ENCODE measurements around the gene MGMT. TPM values are rescaled to one million over a fixed set of nuclear protein-coding genes. Genes with fewer than 3 reads are reported as not detected.

The MGMT gene
- polyA plus RNA-seq, 3 donors, result 9.5 to 23.5 (median 17.5) TPM

- H2AFZ ChIP-seq (ENCODE audit: insufficient read depth, low read depth, low read length, poor library complexity, severe bottlenecking), result no peak overlapping the region
- H3K9me3 ChIP-seq (replicated peaks in 1 of 2; ENCODE audit: control insufficient read depth in 1 of 2, insufficient read depth in 1 of 2, low read length in 2 of 2), result peaks cover 0 to 16% of the 10 kb centered on the region in 2 donors
- H3K27ac ChIP-seq (ENCODE audit: low read depth in 1 of 2, low read length in 2 of 2), result no peak overlapping the region
- 77% methylated on average over 3 of the region's 4 CpGs for WGBS (ENCODE audit: insufficient coverage)
- TF ChIP-seq CTCF (IDR thresholded peaks at IDR 0.05), result no peak
- Mint-ChIP-seq H3K36me3 (peaks cover 0 to 7% of the 10 kb centered on the region in 2 donors), H3K4me1 (no peaks in the 10 kb centered on the region), H3K27me3 (ENCODE audit: low read depth in 3 of 3) (peaks cover 0 to 1% (median 0%) of the 10 kb centered on the region in 3 donors), H3K27ac (no peak overlapping the region), H3K4me3 (no peak overlapping the region), H3K9me3 (peaks cover 3 to 20% (median 11%) of the 10 kb centered on the region in 7 donors)
- H3K36me3 ChIP-seq (replicated peaks in 1 of 2; ENCODE audit: control insufficient read depth in 1 of 2, insufficient read depth in 2 of 2, low read length in 2 of 2), result no peaks in the 10 kb centered on the region
- DNase-seq, result no peak
- no peaks in the 10 kb centered on the region for H3K27me3 ChIP-seq (ENCODE audit: control insufficient read depth in 2 of 2, insufficient read depth in 2 of 2, low read length in 2 of 2)
- no peaks in the 10 kb centered on the region for H3K79me2 ChIP-seq (ENCODE audit: insufficient read depth, low read length)
- no peaks in the 10 kb centered on the region for H3K4me1 ChIP-seq (ENCODE audit: control insufficient read depth in 1 of 2, insufficient read depth in 2 of 2, low read length in 2 of 2)
- no peak overlapping the region for H3K4me3 ChIP-seq (replicated peaks in 1 of 3; ENCODE audit: low read depth in 2 of 3, low read length in 3 of 3)
- H3K9ac ChIP-seq (ENCODE audit: insufficient read depth, low read length, poor library complexity, severe bottlenecking), result no peak overlapping the region
- intact Hi-C loops (cut with micrococcal nuclease), result no loop called here
- no peak overlapping the region for H3K4me2 ChIP-seq (replicated peaks; ENCODE audit: extremely low read depth, low read length, poor library complexity, severe bottlenecking)
- no peaks in the 10 kb centered on the region for H4K20me1 ChIP-seq (ENCODE audit: insufficient read depth, low read length)
Measured at GRCh38 chr10:129678186-129678585, 211.1 kb downstream of the MGMT start.

DNA sequence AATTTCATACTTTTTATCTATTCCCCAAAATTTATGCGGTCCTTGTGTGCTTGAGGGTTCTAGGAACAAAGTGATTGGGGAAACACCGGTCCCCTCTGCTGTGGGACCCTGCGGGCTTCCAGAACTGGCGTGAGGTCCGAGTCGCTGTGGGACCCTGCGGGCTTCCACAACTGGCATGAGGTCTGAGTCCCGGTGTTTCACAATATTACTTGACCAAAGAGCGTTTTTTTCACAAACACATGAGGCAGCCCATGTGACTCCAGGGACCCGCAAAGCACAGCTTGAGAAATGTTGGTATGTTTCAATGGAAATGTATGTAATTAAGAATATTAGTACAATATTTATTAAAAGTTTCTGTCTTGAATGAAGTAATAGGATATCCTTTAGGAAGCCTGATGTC lies 212.2 kb downstream of the MGMT start:
- Histone ChIP-seq H3K4me1 (ENCODE audit: control insufficient read depth in 1 of 2, insufficient read depth in 2 of 2, low read length in 2 of 2) (no peaks in the 10 kb centered on the region), H3K27me3 (ENCODE audit: control insufficient read depth in 2 of 2, insufficient read depth in 2 of 2, low read length in 2 of 2) (no peaks in the 10 kb centered on the region), H4K20me1 (ENCODE audit: insufficient read depth, low read length) (no peaks in the 10 kb centered on the region), H3K79me2 (ENCODE audit: insufficient read depth, low read length) (no peaks in the 10 kb centered on the region), H3K36me3 (replicated peaks in 1 of 2; ENCODE audit: control insufficient read depth in 1 of 2, insufficient read depth in 2 of 2, low read length in 2 of 2) (no peaks in the 10 kb centered on the region), H3K9ac (ENCODE audit: insufficient read depth, low read length, poor library complexity, severe bottlenecking) (no peak overlapping the region), H3K4me2 (replicated peaks; ENCODE audit: extremely low read depth, low read length, poor library complexity, severe bottlenecking) (no peak overlapping the region), H2AFZ (ENCODE audit: insufficient read depth, low read depth, low read length, poor library complexity, severe bottlenecking) (no peak overlapping the region), H3K4me3 (replicated peaks in 1 of 3; ENCODE audit: low read depth in 2 of 3, low read length in 3 of 3) (no peak overlapping the region), H3K9me3 (replicated peaks in 1 of 2; ENCODE audit: control insufficient read depth in 1 of 2, insufficient read depth in 1 of 2, low read length in 2 of 2) (peaks cover 0 to 16% of the 10 kb centered on the region in 2 donors), H3K27ac (ENCODE audit: low read depth in 1 of 2, low read length in 2 of 2) (no peak overlapping the region)
- H3K27me3 Mint-ChIP-seq (ENCODE audit: low read depth in 3 of 3), result peaks cover 0 to 1% (median 0%) of the 10 kb centered on the region in 3 donors
- H3K36me3 Mint-ChIP-seq, result peaks cover 0 to 7% of the 10 kb centered on the region in 2 donors
- no peak overlapping the region for H3K4me3 Mint-ChIP-seq
- DNase-seq, result no peak
- no peak overlapping the region for H3K27ac Mint-ChIP-seq
- intact Hi-C loops (cut with micrococcal nuclease), result no loop called here
- no peaks in the 10 kb centered on the region for H3K4me1 Mint-ChIP-seq
- TF ChIP-seq CTCF (IDR thresholded peaks at IDR 0.05), result no peak
- WGBS (ENCODE audit: insufficient coverage), result 98% methylated on average over 7 of the region's 10 CpGs
- peaks cover 3 to 19% (median 11%) of the 10 kb centered on the region in 7 donors for H3K9me3 Mint-ChIP-seq

All from CD14-positive monocyte (primary cell).